Right lobe of liver (tissue), 6 donors: ENCODE data around the gene HPS4. TPM values are rescaled to one million over a fixed set of nuclear protein-coding genes. Genes with fewer than 3 reads are reported as not detected.

Experiments used
- ATAC-seq, 4 donors: fragments of 200-7000 bp; cut with Tn5 transposase; one replicate each; pipeline ENCODE4 v1.9.1; 2020; ENCODE audit warnings: mild to moderate bottlenecking in 4 of 4, moderate library complexity in 4 of 4
- DNase-seq, 3 donors: peaks; one replicate each; pipeline ENCODE4 v3.0.0-alpha.2; 2020
- H3K27ac ChIP-seq, 3 donors: fragments of 200-600 bp; one replicate each; pipeline ENCODE4 v1.8.0; 2022
- H3K27me3 ChIP-seq, 2 donors: fragments of 200-600 bp; one replicate each; pipeline ENCODE4 v1.8.0; 2022
- H3K36me3 ChIP-seq, 4 donors: fragments of 200-600 bp; sonication (generic) in 1 of 4; one replicate each; pipeline versions ENCODE4 v1.5.1 to v1.8.0; 2017 to 2022; ENCODE audit warnings: control low read depth in 1 of 4
- H3K4me1 ChIP-seq, 4 donors: fragments of 200-600 bp; sonication (generic) in 1 of 4; one replicate each; pipeline versions ENCODE4 v1.5.1 to v1.8.0; 2017 to 2022; ENCODE audit warnings: control low read depth in 1 of 4
- H3K4me3 ChIP-seq, 3 donors: fragments of 200-600 bp; one replicate each; pipeline ENCODE4 v1.8.0; 2022
- H3K9me3 ChIP-seq, 4 donors: fragments of 200-600 bp; sonication (generic) in 1 of 4; one replicate each; pipeline versions ENCODE4 v1.5.1 to v1.8.0; 2017 to 2022; ENCODE audit warnings: control low read depth in 1 of 4
- POLR2A ChIP-seq: fragments of 450-650 bp; IDR thresholded peaks from one replicate; pipeline ENCODE4 v1.6.1; 2017; ENCODE audit warnings: antibody characterized with exemption, mild to moderate bottlenecking
- WGBS: methylation state at CpG from one replicate; pipeline ENCODE4 v1.1.6; 2018; ENCODE audit warnings: low coverage, low lambda C conversion rate; ENCODE audit not compliant: insufficient coverage; ENCODE audit errors: missing lambda C conversion rate; 5-methylcytosine and 5-hydroxymethylcytosine counted together
- intact Hi-C, 2 donors: fragments of 100-400 bp; cut with DNase I; formaldehyde crosslinking; loops; one replicate each; pipeline versions ENCODE4 v1.11.2 to v1.14.1; 2022
- total RNA-seq, 6 experiments: library from RNA; depleted of rRNA in 2 of 6; stranded (reverse); fragments of >200 nt in 2 of 6; fragmentation: NEBNext Ultra II Directional in 3 of 6; extraction: Animal tissue kit (Norgen Biotek cat#: 25700) in 3 of 6; gene quantifications; one replicate each; pipeline versions ENCODE4 v1.1.0 to v1.2.4, GENCODE V29; 2016 to 2023
- TF ChIP-seq, protein P1 (sequence below), 4 donors: fragments of 200-600 bp in 3 of 4; fragments of 450-650 bp in 1 of 4; IDR thresholded peaks; one replicate each; pipeline versions ENCODE4 v1.5.1 to v1.8.0; 2016 to 2022; ENCODE audit warnings: antibody characterized with exemption in 4 of 4, mild to moderate bottlenecking in 2 of 4
- donor health status: DM: no; HTN: yes; CAD: no.
- donor health status: DM: no; HTN: no; CAD: no.
- donor health status: DM: no; HTN: no; CAD: no.
- donor health status: DM: no; HTN: yes; CAD: no.
- donor health status: DM: no; HTN: yes; CAD: no.

Gene HPS4
- total RNA-seq, 6 experiments from 2014 or later, result 10.7 to 13.8 (median 12.6) TPM

DNA sequence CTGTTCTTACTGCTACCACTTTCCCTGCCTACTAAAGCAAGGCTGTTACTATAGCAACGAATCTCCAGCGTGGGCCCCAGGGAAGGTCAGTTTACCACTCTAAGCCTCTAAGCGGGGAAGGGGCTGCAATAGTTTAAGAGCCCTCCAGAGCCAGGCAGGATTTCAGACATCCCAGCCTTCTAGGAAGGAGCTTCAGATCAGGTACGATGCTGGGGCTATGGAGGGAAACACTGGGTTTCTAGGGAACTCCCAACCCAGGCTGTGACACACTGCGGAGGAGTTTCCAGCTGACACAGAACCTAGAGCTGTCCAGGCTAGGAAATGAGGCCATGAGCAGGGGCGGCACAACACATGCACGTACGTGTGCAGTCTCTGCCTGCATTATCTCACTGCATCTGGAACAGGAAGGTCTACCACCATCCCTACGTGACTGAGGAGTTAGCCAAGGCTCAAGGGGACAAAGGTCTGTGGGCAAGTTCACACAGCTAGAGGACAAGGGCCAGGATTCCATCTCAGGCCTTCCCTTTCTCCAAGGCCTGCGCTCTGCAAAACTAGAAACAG lies 20.4 kb downstream of the HPS4 start:
- intact Hi-C loops, result no loop called here
- no peak overlapping the region for H3K4me3 ChIP-seq
- DNase-seq, result peak in 1 of 3 donors; percentile 34

DNA sequence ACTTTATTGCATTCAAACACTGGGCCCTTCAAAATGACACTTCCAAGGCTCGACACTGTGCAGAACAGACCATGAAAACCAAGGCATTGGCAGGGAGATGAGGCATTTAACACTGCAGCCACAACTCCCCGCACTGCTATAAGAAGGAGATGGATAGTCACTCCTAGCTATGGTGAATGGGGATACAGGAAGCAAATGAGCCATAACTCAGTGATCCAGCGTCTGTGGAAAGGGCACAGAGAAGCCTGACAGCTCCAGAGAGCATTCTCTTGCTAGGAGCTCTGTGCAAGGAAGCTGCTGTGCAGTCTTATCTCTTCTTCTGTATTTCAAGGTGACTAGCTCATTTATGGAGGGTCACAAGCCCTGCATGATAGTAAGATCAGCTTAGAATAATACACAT lies 20.9 kb downstream of the HPS4 start:
- Histone ChIP-seq H3K27me3 (no peaks in the 10 kb centered on the region), H3K9me3 (no peaks in the 10 kb centered on the region), H3K27ac (no peak overlapping the region), H3K36me3 (peaks cover 0 to 52% (median 18%) of the 10 kb centered on the region in 4 donors), H3K4me3 (no peak overlapping the region), H3K4me1 (peaks cover 0 to 9% (median 0%) of the 10 kb centered on the region in 4 donors)
- TF ChIP-seq, protein P1, sequence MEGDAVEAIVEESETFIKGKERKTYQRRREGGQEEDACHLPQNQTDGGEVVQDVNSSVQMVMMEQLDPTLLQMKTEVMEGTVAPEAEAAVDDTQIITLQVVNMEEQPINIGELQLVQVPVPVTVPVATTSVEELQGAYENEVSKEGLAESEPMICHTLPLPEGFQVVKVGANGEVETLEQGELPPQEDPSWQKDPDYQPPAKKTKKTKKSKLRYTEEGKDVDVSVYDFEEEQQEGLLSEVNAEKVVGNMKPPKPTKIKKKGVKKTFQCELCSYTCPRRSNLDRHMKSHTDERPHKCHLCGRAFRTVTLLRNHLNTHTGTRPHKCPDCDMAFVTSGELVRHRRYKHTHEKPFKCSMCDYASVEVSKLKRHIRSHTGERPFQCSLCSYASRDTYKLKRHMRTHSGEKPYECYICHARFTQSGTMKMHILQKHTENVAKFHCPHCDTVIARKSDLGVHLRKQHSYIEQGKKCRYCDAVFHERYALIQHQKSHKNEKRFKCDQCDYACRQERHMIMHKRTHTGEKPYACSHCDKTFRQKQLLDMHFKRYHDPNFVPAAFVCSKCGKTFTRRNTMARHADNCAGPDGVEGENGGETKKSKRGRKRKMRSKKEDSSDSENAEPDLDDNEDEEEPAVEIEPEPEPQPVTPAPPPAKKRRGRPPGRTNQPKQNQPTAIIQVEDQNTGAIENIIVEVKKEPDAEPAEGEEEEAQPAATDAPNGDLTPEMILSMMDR (IDR thresholded peaks at IDR 0.05), result no peak
- no peak for TF ChIP-seq POLR2A
- no peak for ATAC-seq
- DNase-seq, result no peak
- intact Hi-C loops, result no loop called here
- WGBS, result 83% methylated on average over 1 of the region's 3 CpGs

More for the DNA sequence above, 20.4 kb downstream of the HPS4 start:
- TF ChIP-seq, protein P1 (IDR thresholded peaks at IDR 0.05), result no peak
- TF ChIP-seq POLR2A, result no peak
- no peaks in the 10 kb centered on the region for H3K9me3 ChIP-seq
- ATAC-seq, result peak; percentile 36 to 79 (median 72)
- H3K4me1 ChIP-seq, result peaks cover 0 to 9% (median 0%) of the 10 kb centered on the region in 4 donors
- WGBS, result 57% methylated on average over 4 of the region's 10 CpGs
- peaks cover 0 to 52% (median 17%) of the 10 kb centered on the region in 4 donors for H3K36me3 ChIP-seq
- no peaks in the 10 kb centered on the region for H3K27me3 ChIP-seq
- H3K27ac ChIP-seq, result no peak overlapping the region

DNA sequence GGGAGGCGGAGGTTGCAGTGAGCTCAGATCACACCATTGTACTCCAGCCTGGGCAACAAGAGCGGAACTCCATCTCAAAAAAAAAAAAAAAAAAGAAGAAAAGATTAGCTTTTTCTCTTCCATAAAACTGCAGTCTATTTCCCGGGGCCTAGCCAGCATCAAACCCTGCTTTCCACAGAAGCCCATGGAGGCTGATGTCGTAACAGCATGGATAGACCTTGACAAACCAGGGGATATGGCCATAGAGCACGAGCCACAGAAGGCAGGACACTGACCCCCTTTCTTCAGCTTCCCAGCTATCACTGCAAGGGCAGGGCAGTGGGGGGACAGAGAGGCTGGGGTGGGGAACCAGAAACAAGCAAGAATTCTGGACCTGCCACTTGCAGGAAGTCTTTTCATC lies 21.5 kb downstream of the HPS4 start:
- H3K4me3 ChIP-seq, result no peak overlapping the region
- intact Hi-C loops, result no loop called here
- TF ChIP-seq, protein P1 (IDR thresholded peaks at IDR 0.05), result no peak
- no peak for TF ChIP-seq POLR2A
- peaks cover 0 to 52% (median 18%) of the 10 kb centered on the region in 4 donors for H3K36me3 ChIP-seq
- H3K9me3 ChIP-seq, result no peaks in the 10 kb centered on the region
- 71% methylated on average over 2 of the region's 5 CpGs for WGBS
- peaks cover 0 to 9% (median 0%) of the 10 kb centered on the region in 4 donors for H3K4me1 ChIP-seq
- DNase-seq (no peak), ATAC-seq (no peak)
- no peak overlapping the region for H3K27ac ChIP-seq
- no peaks in the 10 kb centered on the region for H3K27me3 ChIP-seq

DNA sequence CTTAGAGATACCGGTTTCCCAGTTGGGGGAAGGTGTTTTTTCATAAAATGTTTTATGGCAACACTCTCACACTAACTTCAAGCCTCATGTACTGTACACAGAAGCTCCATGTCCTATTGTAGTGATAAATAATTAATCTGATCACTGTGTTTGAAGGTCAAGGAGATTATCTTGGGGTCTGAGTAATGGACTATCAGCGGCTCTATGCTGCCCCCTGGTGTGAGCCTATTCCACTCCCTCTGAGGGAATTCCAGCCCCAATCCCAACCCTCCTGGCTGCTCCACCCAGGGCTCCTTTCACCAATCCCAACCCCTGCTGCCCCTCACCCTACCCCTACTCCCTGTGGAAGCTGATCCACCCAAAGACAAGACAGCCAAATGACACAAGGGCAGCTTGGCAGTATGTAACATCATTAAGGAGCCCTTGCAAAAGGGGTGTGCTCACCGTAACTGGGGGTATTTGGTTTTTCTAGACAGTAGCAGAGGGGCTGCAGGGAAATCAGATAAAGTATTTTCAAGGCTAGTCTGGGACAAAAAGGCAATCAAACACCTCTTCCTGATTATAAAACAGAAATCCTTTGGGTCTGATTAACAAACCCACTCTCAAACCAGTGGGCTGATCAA lies 22.3 kb downstream of the HPS4 start:
- Histone ChIP-seq H3K4me1 (peaks cover 0 to 9% (median 0%) of the 10 kb centered on the region in 4 donors), H3K4me3 (no peak overlapping the region), H3K36me3 (peaks cover 0 to 45% (median 17%) of the 10 kb centered on the region in 4 donors), H3K9me3 (no peaks in the 10 kb centered on the region), H3K27me3 (no peaks in the 10 kb centered on the region), H3K27ac (no peak overlapping the region)
- WGBS, result 6% methylated on average over 2 of the region's 3 CpGs
- ATAC-seq (peak; percentile 70 to 80 (median 76)), DNase-seq (peak in 2 of 3 donors; percentile 56 to 57)
- TF ChIP-seq, protein P1 (IDR thresholded peaks at IDR 0.05), result peak; percentile 52 to 78 (median 68)
- TF ChIP-seq POLR2A, result no peak
- intact Hi-C loops, result no loop called here
